HG02678 (cell line): ENCODE measurements around the gene NRCAM.

Experiments used
- ATAC-seq: cut with Tn5 transposase; IDR thresholded peaks from one replicate; pipeline ENCODE4 v1.9.1; 2021; ENCODE audit warnings: mild to moderate bottlenecking, moderate library complexity; ENCODE audit not compliant: unreplicated experiment

The NRCAM gene

GRCh38 chr7:108314049-108314448 is 142.2 kb downstream of the NRCAM start:
- ATAC-seq, result no peak

- no peak for ATAC-seq
Observed at GRCh38 chr7:108313086-108313485, 143.2 kb downstream of the NRCAM start.

- no peak for ATAC-seq
Observed at GRCh38 chr7:108311446-108312168, 144.6 kb downstream of the NRCAM start.

- no peak for ATAC-seq
Observed at GRCh38 chr7:108310351-108310750, 145.9 kb downstream of the NRCAM start.

- ATAC-seq, result peak; percentile 70
Observed at GRCh38 chr7:108308903-108309302, 147.3 kb downstream of the NRCAM start.

GRCh38 chr7:108308276-108308675 is 148.0 kb downstream of the NRCAM start:
- no peak for ATAC-seq

- ATAC-seq, result no peak
Observed at GRCh38 chr7:108307595-108307994, 148.6 kb downstream of the NRCAM start.

- ATAC-seq, result no peak
Observed at GRCh38 chr7:108307194-108307593, 149.0 kb downstream of the NRCAM start.

- ATAC-seq, result no peak
Observed at GRCh38 chr7:108303332-108303731, 152.9 kb downstream of the NRCAM start.

- ATAC-seq, result no peak
Observed at GRCh38 chr7:108301387-108301786, 154.8 kb downstream of the NRCAM start.

GRCh38 chr7:108299251-108299973 is 156.8 kb downstream of the NRCAM start:
- no peak for ATAC-seq

GRCh38 chr7:108296911-108297310 is 159.3 kb downstream of the NRCAM start:
- no peak for ATAC-seq

GRCh38 chr7:108294595-108294994 is 161.6 kb downstream of the NRCAM start:
- peak; percentile 92 for ATAC-seq

- ATAC-seq, result no peak
Observed at GRCh38 chr7:108293149-108293612, 163.1 kb downstream of the NRCAM start.

GRCh38 chr7:108292541-108292940 is 163.7 kb downstream of the NRCAM start:
- no peak for ATAC-seq

- no peak for ATAC-seq
Observed at GRCh38 chr7:108291791-108292440, 164.3 kb downstream of the NRCAM start.

GRCh38 chr7:108291152-108291508 is 165.1 kb downstream of the NRCAM start:
- no peak for ATAC-seq

- ATAC-seq, result no peak
Observed at GRCh38 chr7:108290459-108291151, 165.6 kb downstream of the NRCAM start.

- ATAC-seq, result no peak
Observed at GRCh38 chr7:108289852-108290251, 166.4 kb downstream of the NRCAM start.

- ATAC-seq, result no peak
Observed at GRCh38 chr7:108287857-108288256, 168.4 kb downstream of the NRCAM start.

GRCh38 chr7:108286290-108286904 is 169.8 kb downstream of the NRCAM start:
- no peak for ATAC-seq
